H9 (cell line): ENCODE measurements around the gene ZNF791. TPM values are rescaled to one million over a fixed set of nuclear protein-coding genes. Genes with fewer than 3 reads are reported as not detected.
A peak's percentile ranks its signal among the peaks of the same experiment; 100 is the strongest.

Experiments
- DNase-seq: peaks from one replicate; pipeline ENCODE4 v3.0.0-alpha.2; 2017
- H2AFZ ChIP-seq: one replicate; pipeline ENCODE4 v1.6.1; 2013; ENCODE audit warnings: mild to moderate bottlenecking, low read length, control low read depth, moderate library complexity
- H2AK5ac ChIP-seq: 2 replicates; pipeline ENCODE4 v1.6.1; 2013; ENCODE audit warnings: low read length, control low read depth, mixed read lengths; ENCODE audit not compliant: insufficient read length
- H2BK120ac ChIP-seq: one replicate; pipeline ENCODE4 v1.6.1; 2013; ENCODE audit warnings: low read depth, mild to moderate bottlenecking, low read length, control low read depth, inconsistent platforms; ENCODE audit not compliant: poor library complexity, severe bottlenecking
- H2BK12ac ChIP-seq: 2 replicates; pipeline ENCODE4 v1.6.1; 2013; ENCODE audit warnings: low read length, control low read depth, mixed read lengths, low read depth; ENCODE audit not compliant: insufficient read length
- H2BK15ac ChIP-seq: 2 replicates; pipeline ENCODE4 v1.6.1; 2013; ENCODE audit warnings: low read depth, low read length, control low read depth
- H2BK20ac ChIP-seq: one replicate; pipeline ENCODE4 v1.6.1; 2013; ENCODE audit warnings: low read depth, mild to moderate bottlenecking, low read length, control low read depth, inconsistent platforms; ENCODE audit not compliant: poor library complexity, severe bottlenecking
- H2BK5ac ChIP-seq: 2 replicates; pipeline ENCODE4 v1.6.1; 2013; ENCODE audit warnings: low read length, control low read depth, mixed read lengths; ENCODE audit not compliant: insufficient read length
- H3K14ac ChIP-seq: 2 replicates; pipeline ENCODE4 v1.6.1; 2013; ENCODE audit warnings: low read length, control low read depth; ENCODE audit not compliant: insufficient read depth
- H3K18ac ChIP-seq: 2 replicates; pipeline ENCODE4 v1.6.1; 2013; ENCODE audit warnings: low read depth, mild to moderate bottlenecking, mixed read lengths, low read length, control low read depth; ENCODE audit not compliant: insufficient read length
- H3K23ac ChIP-seq: 2 replicates; pipeline ENCODE4 v1.6.1; 2013; ENCODE audit warnings: low read length, control low read depth, mixed read lengths, low read depth; ENCODE audit not compliant: insufficient read length
- H3K23me2 ChIP-seq: 2 replicates; pipeline ENCODE4 v1.6.1; 2013; ENCODE audit warnings: low read depth, mild to moderate bottlenecking, mixed read lengths, low read length, control low read depth; ENCODE audit not compliant: insufficient read length, poor library complexity, severe bottlenecking
- H3K27ac ChIP-seq: 2 replicates; pipeline ENCODE4 v1.5.1; 2013; ENCODE audit warnings: low read length, control low read depth, mixed read lengths, low read depth; ENCODE audit not compliant: insufficient read length
- H3K27me3 ChIP-seq: 2 replicates; pipeline ENCODE4 v1.6.1; 2013; ENCODE audit warnings: low read length, control low read depth, inconsistent platforms; ENCODE audit not compliant: insufficient read depth
- H3K4ac ChIP-seq: 2 replicates; pipeline ENCODE4 v1.6.1; 2013; ENCODE audit warnings: low read depth, mild to moderate bottlenecking, control low read depth, inconsistent platforms, low read length, moderate library complexity
- H3K4me1 ChIP-seq: 2 replicates; pipeline ENCODE4 v1.6.1; 2013; ENCODE audit warnings: low read length, control low read depth, inconsistent platforms; ENCODE audit not compliant: insufficient read depth
- H3K4me2 ChIP-seq: 2 replicates; pipeline ENCODE4 v1.6.1; 2013; ENCODE audit warnings: low read length, control low read depth, mixed read lengths; ENCODE audit not compliant: insufficient read length, insufficient read depth
- H3K56ac ChIP-seq: 2 replicates; pipeline ENCODE4 v1.6.1; 2013; ENCODE audit warnings: low read depth, mild to moderate bottlenecking, mixed read lengths, low read length, control low read depth; ENCODE audit not compliant: insufficient read length
- H3K79me1 ChIP-seq: 2 replicates; pipeline ENCODE4 v1.6.1; 2013; ENCODE audit warnings: low read depth, mild to moderate bottlenecking, moderate library complexity, low read length, control low read depth, inconsistent platforms; ENCODE audit not compliant: insufficient read depth, poor library complexity, severe bottlenecking
- H3K79me2 ChIP-seq: 2 replicates; pipeline ENCODE4 v1.6.1; 2013; ENCODE audit warnings: low read length, control low read depth, inconsistent platforms; ENCODE audit not compliant: insufficient read depth
- H3K9ac ChIP-seq: 2 replicates; pipeline ENCODE4 v1.6.1; 2013; ENCODE audit warnings: low read length, control low read depth, mixed read lengths; ENCODE audit not compliant: insufficient read length; ENCODE audit errors: extremely low read depth
- H3K9me3 ChIP-seq: one replicate; pipeline ENCODE4 v1.6.1; 2013; ENCODE audit warnings: low read depth, low read length, inconsistent platforms; ENCODE audit not compliant: control insufficient read depth
- H3T11ph ChIP-seq: one replicate; pipeline ENCODE4 v1.6.1; 2013; ENCODE audit warnings: mild to moderate bottlenecking, low read length, control low read depth, inconsistent platforms
- H4K20me1 ChIP-seq: one replicate; pipeline ENCODE4 v1.6.1; 2013; ENCODE audit not compliant: control insufficient read depth, insufficient read length, insufficient read depth
- H4K5ac ChIP-seq: 2 replicates; pipeline ENCODE4 v1.6.1; 2013; ENCODE audit warnings: low read depth, mild to moderate bottlenecking, mixed read lengths, low read length, control low read depth; ENCODE audit not compliant: insufficient read length
- H4K8ac ChIP-seq: replicated peaks from 2 replicates; pipeline ENCODE4 v1.6.1; 2013; ENCODE audit warnings: low read length, control low read depth, mixed read lengths, low read depth; ENCODE audit not compliant: insufficient read length
- H4K91ac ChIP-seq: 2 replicates; pipeline ENCODE4 v1.6.1; 2013; ENCODE audit warnings: low read depth, mild to moderate bottlenecking, moderate library complexity, mixed read lengths, low read length, control low read depth; ENCODE audit not compliant: insufficient read length
- H3K27ac Mint-ChIP-seq, 3 experiments: 2 replicates in 2 of 3; 3 replicates in 1 of 3; pipeline ENCODE4 v1.8.0; 2020 to 2021; ENCODE audit warnings: mixed read lengths in 3 of 3, mild to moderate bottlenecking in 1 of 3, moderate library complexity in 1 of 3
- H3K27me3 Mint-ChIP-seq: 2 replicates; pipeline ENCODE4 v1.8.0; 2021; ENCODE audit warnings: low read depth, mild to moderate bottlenecking, moderate library complexity, mixed read lengths
- H3K36me3 Mint-ChIP-seq, 3 experiments: 2 replicates in 2 of 3; 3 replicates in 1 of 3; pipeline ENCODE4 v1.8.0; 2020 to 2021; ENCODE audit warnings: low read depth in 3 of 3, mixed read lengths in 3 of 3; ENCODE audit not compliant: insufficient read depth in 1 of 3
- H3K4me1 Mint-ChIP-seq, 2 experiments: 2 replicates each; pipeline ENCODE4 v1.8.0; 2020; ENCODE audit warnings: mixed read lengths in 2 of 2
- H3K4me3 Mint-ChIP-seq, 2 experiments: 2 replicates in 1 of 2; 3 replicates in 1 of 2; pipeline ENCODE4 v1.8.0; 2020 to 2021; ENCODE audit warnings: mild to moderate bottlenecking in 2 of 2, mixed read lengths in 2 of 2, moderate library complexity in 1 of 2
- H3K9me3 Mint-ChIP-seq, 2 experiments: 2 replicates in 1 of 2; 3 replicates in 1 of 2; pipeline ENCODE4 v1.8.0; 2020; ENCODE audit warnings: mild to moderate bottlenecking in 2 of 2, mixed read lengths in 2 of 2, moderate library complexity in 1 of 2
- WGBS: extraction: QIAGEN DNeasy Blood & Tissue Kit; methylation state at CpG from one replicate; pipeline ENCODE4 v1.1.7; 2013; ENCODE audit warnings: missing lambda C conversion rate, low lambda C conversion rate, mixed read lengths; ENCODE audit not compliant: insufficient read length; ENCODE audit errors: extremely low coverage; 5-methylcytosine and 5-hydroxymethylcytosine counted together
- total RNA-seq: library from RNA; stranded (reverse); gene quantifications from 2 replicates; pipeline ENCODE4 v1.2.1, GENCODE V29; 2021
- TF ChIP-seq, protein P1 (sequence below): fragments of 200-600 bp; sonication (generic); conservative IDR thresholded peaks from 3 replicates; pipeline ENCODE4 v1.8.0; 2021; ENCODE audit warnings: antibody characterized with exemption, mild to moderate bottlenecking

The ZNF791 gene
- total RNA-seq, 1 experiment from 2014 or later = 20.2 TPM

- H3K79me1 ChIP-seq = no peaks in the 10 kb centered on the region
- Mint-ChIP-seq H3K36me3 (peaks cover 11 to 33% (median 30%) of the 10 kb centered on the region in 3 experiments), H3K27me3 (peaks cover 2% of the 10 kb centered on the region), H3K4me3 (peak overlapping the region; percentile 93 to 94), H3K27ac (no peak overlapping the region), H3K4me1 (peaks cover 27 to 50% of the 10 kb centered on the region in 2 experiments), H3K9me3 (peaks cover 0 to 1% of the 10 kb centered on the region in 2 experiments; a peak in 2 of 5 replicates)
- H2AFZ ChIP-seq = no peak overlapping the region
- H3T11ph ChIP-seq = no peak overlapping the region
- WGBS = no CpG with 5 or more reads among the region's 4 CpGs
- H3K79me2 ChIP-seq = no peaks in the 10 kb centered on the region
- H2BK15ac ChIP-seq = no peak overlapping the region
- H3K56ac ChIP-seq = no peak overlapping the region
- peaks cover 24% of the 10 kb centered on the region for H3K23me2 ChIP-seq
- no peaks in the 10 kb centered on the region for H3K27me3 ChIP-seq
- H3K18ac ChIP-seq = no peak overlapping the region
- H2BK12ac ChIP-seq = no peak overlapping the region
- no peak overlapping the region for H3K9ac ChIP-seq
- TF ChIP-seq, protein P1, sequence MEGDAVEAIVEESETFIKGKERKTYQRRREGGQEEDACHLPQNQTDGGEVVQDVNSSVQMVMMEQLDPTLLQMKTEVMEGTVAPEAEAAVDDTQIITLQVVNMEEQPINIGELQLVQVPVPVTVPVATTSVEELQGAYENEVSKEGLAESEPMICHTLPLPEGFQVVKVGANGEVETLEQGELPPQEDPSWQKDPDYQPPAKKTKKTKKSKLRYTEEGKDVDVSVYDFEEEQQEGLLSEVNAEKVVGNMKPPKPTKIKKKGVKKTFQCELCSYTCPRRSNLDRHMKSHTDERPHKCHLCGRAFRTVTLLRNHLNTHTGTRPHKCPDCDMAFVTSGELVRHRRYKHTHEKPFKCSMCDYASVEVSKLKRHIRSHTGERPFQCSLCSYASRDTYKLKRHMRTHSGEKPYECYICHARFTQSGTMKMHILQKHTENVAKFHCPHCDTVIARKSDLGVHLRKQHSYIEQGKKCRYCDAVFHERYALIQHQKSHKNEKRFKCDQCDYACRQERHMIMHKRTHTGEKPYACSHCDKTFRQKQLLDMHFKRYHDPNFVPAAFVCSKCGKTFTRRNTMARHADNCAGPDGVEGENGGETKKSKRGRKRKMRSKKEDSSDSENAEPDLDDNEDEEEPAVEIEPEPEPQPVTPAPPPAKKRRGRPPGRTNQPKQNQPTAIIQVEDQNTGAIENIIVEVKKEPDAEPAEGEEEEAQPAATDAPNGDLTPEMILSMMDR = no peak
- no peak overlapping the region for H3K14ac ChIP-seq
- no peak for DNase-seq
- no peak overlapping the region for H3K23ac ChIP-seq
- H3K4me2 ChIP-seq = no peak overlapping the region
- H4K8ac ChIP-seq = no peak overlapping the region
- H3K4ac ChIP-seq = no peak overlapping the region
- no peaks in the 10 kb centered on the region for H4K20me1 ChIP-seq
- no peak overlapping the region for H2BK120ac ChIP-seq
- H4K5ac ChIP-seq = no peak overlapping the region
- H4K91ac ChIP-seq = no peak overlapping the region
- H3K4me1 ChIP-seq = no peaks in the 10 kb centered on the region
- H2BK20ac ChIP-seq = no peak overlapping the region
- no peaks in the 10 kb centered on the region for H3K9me3 ChIP-seq
- H3K27ac ChIP-seq = no peak overlapping the region
- H2BK5ac ChIP-seq = no peak overlapping the region
- H2AK5ac ChIP-seq = no peak overlapping the region
These were observed 57.1 kb downstream of the ZNF791 start for GRCh38 chr19:12667731-12668302.
